Testis (tissue), 3 donors: ENCODE data around the gene ZNF518A. TPM values are rescaled to one million over a fixed set of nuclear protein-coding genes. Genes with fewer than 3 reads are reported as not detected.

ENCODE experiments used
- DNase-seq: peaks from one replicate; pipeline ENCODE4 v3.0.0-alpha.2; 2019
- H3K27ac ChIP-seq, 2 donors: fragments of 200-600 bp; sonication (generic); one replicate each; pipeline ENCODE4 v1.5.1; 2019
- H3K27me3 ChIP-seq: fragments of 200-600 bp; sonication (generic); one replicate; pipeline ENCODE4 v1.5.1; 2019
- H3K36me3 ChIP-seq: fragments of 200-600 bp; sonication (generic); one replicate; pipeline ENCODE4 v1.5.1; 2017; ENCODE audit warnings: low read depth; ENCODE audit errors: missing control alignments
- H3K4me1 ChIP-seq: fragments of 200-600 bp; sonication (generic); one replicate; pipeline ENCODE4 v1.5.1; 2019
- H3K4me3 ChIP-seq, 2 donors: fragments of 200-600 bp; sonication (generic); one replicate each; pipeline ENCODE4 v1.5.1; 2017 to 2019
- H3K9me3 ChIP-seq: fragments of 200-600 bp; sonication (generic); one replicate; pipeline ENCODE4 v1.5.1; 2017
- CTCF ChIP-seq, 3 experiments: fragments of 450-650 bp in 2 of 3; fragments of 200-600 bp in 1 of 3; sonication (generic) in 1 of 3; IDR thresholded peaks; one replicate each; pipeline ENCODE4 v1.5.1; 2016 to 2019; ENCODE audit warnings: antibody characterized with exemption in 3 of 3, mild to moderate bottlenecking in 2 of 3, moderate library complexity in 1 of 3
- POLR2A ChIP-seq: fragments of 450-650 bp; IDR thresholded peaks from one replicate; pipeline ENCODE4 v1.6.1; 2017; ENCODE audit warnings: antibody characterized with exemption, mild to moderate bottlenecking, moderate library complexity
- WGBS, 2 donors: methylation state at CpG; one replicate each; pipeline ENCODE4 v1.1.5; 2018; 5-methylcytosine and 5-hydroxymethylcytosine counted together
- intact Hi-C: fragments of 100-400 bp; cut with DNase I; formaldehyde crosslinking; loops from one replicate; pipeline ENCODE4 v1.15.1; 2023; ENCODE audit warnings: low total_unique reads
- polyA plus RNA-seq: library from polyadenylated mRNA; stranded (reverse); fragments of 350-450 nt; fragmentation: Illumina TruSeq; extraction: RNeasy Lipid Tissue Mini Kit (QIAGEN cat#74804); gene quantifications from one replicate; pipeline ENCODE4 v1.2.3, GENCODE V29; 2014; ENCODE audit warnings: low read depth, low replicate concordance; ENCODE audit not compliant: insufficient read depth
- total RNA-seq, 2 donors: library from RNA; depleted of rRNA; stranded (reverse); fragments of >200 nt; gene quantifications; one replicate each; pipeline ENCODE4 v1.2.3, GENCODE V29; 2016

The ZNF518A gene
- total and polyA plus RNA-seq, 3 donors from 2014 or later, result 14.5 to 88.0 (median 81.3) TPM

DNA sequence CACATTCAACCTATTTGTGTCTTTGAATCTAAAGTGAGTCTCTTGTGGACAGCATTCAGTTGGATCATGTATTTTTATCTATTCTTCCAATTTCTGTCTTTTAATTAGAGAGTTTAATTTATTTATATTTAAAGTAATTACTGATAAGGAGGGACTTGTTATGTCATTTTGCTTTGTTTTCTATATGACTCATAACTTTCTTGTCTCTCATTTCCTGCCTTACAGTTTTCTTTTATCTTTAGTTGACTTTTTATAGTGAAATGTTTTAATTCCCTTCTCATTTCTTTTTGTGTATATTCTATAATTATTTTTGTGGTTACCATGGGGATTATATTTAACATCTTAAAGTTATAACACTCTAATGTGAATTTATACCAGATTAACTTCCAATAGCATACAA lies 7.3 kb upstream of the ZNF518A start:
- H3K4me3 ChIP-seq, result no peak overlapping the region
- TF ChIP-seq POLR2A (no peak), CTCF (IDR thresholded peaks at IDR 0.05) (no peak)
- no peaks in the 10 kb centered on the region for H3K4me1 ChIP-seq
- H3K9me3 ChIP-seq, result no peaks in the 10 kb centered on the region
- intact Hi-C loops, result no loop called here
- H3K27me3 ChIP-seq, result no peaks in the 10 kb centered on the region
- DNase-seq, result no peak
- no peak overlapping the region for H3K27ac ChIP-seq
- no peaks in the 10 kb centered on the region for H3K36me3 ChIP-seq

DNA sequence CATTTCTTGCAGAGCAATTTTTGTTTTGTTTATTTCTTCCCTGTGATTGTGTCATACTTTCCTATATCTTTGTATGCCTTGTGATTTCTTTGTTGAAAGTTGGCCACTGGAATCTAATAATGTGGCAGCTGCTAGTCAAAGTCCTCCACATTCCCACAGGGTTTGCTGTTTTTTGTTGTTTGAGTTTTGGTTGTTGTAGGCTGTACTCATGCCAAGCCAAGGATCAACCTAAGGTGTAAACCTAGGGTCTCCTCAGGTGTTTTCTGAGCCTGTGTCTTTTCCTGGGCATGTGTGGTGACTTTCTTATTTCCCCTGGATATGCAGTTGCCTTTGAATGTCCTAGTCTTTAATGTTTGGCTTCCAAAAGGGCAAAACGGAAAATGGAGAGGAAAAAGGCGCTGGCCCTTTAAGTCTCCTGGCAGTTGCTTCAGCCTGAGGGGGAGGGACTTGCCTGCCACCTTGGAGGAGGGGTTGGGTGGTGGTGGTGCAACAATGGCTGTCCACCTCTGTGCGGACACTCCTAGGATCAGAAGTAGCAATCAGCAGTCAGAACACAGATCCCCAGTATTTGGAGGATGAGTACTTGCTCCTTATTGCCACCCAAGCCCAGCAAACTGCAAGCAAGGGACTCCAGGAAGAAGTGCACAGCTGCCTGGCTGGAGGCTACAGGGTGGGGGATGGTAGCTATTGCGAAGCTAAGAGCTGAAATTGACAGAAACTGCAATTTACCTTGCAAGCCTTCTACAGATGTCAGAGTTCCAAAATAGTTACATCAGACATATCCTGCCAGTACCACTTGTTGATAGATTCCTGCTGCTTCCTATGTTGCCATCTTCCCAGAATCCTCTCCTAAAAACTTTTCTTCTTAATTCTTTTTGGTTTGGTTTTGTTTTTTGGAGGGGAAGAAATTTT lies 5.6 kb upstream of the ZNF518A start:
- TF ChIP-seq POLR2A, result no peak
- TF ChIP-seq CTCF (IDR thresholded peaks at IDR 0.05), result no peak
- no peaks in the 10 kb centered on the region for H3K9me3 ChIP-seq
- H3K4me3 ChIP-seq, result peak overlapping the region; percentile 19 to 51
- intact Hi-C loops, result no loop called here
- no peaks in the 10 kb centered on the region for H3K4me1 ChIP-seq
- peak; percentile 71 for DNase-seq
- 14% methylated on average over 4 of the region's 4 CpGs for WGBS, 2 donors
- no peaks in the 10 kb centered on the region for H3K27me3 ChIP-seq
- peak overlapping the region; percentile 33 to 61 for H3K27ac ChIP-seq
- H3K36me3 ChIP-seq, result no peaks in the 10 kb centered on the region

DNA sequence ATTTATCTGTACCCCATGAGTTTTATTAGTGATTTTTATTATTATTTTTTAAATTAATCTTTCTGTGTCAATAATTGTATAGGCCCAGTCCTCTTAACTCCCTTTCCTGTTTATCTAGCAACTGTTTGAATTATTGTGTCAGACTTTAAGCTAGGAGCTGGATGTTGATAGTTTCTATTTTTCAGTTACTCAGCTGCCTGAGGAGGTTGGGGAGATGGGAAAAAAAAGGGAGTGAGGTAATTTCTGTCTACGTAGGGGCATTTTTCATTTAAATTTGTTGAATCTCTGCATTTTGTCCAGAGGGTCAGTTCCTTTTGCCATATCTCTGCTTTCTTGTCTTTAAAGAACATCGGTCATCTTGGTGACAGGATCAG lies 5.0 kb upstream of the ZNF518A start:
- H3K27me3 ChIP-seq, result no peaks in the 10 kb centered on the region
- intact Hi-C loops, result no loop called here

DNA sequence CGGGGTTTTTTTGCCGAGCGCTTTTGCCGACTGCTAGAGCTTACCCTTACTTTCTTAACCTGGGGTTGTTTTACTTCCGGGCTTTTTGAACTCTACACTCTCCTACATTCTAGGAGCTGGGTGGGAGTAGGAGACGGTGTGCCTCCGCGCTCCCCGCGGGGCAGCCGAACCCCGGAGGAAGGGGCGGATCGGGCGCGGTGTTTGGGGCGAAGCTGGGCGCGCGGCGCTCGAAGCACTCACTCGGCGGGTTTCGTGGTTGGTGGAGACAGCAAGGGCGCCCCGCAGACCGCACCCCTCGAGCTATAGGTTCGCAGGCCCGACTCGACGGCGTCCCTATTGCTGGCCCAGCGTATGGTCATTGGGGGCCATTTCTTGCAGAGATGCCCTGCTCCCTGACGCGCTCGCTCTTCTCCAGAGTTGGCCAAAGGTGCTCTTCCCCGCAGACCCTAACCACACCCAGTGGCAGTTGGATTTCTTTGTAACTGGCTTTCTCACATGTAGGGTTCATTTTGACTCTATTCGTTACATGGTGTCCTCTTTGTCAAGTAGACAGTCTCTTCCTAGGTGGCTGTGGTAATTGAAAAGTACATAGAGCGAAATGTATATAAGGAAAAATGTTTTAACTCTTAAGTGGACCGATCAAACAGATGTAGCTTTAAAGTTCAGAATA lies 364 bp downstream of the ZNF518A start:
- Histone ChIP-seq H3K9me3 (no peaks in the 10 kb centered on the region), H3K27ac (peak overlapping the region; percentile 93 to 99), H3K27me3 (no peaks in the 10 kb centered on the region), H3K4me1 (no peaks in the 10 kb centered on the region), H3K4me3 (peak overlapping the region; percentile 71 to 98), H3K36me3 (no peaks in the 10 kb centered on the region)
- no peak for DNase-seq
- TF ChIP-seq CTCF (IDR thresholded peaks at IDR 0.05), result no peak
- TF ChIP-seq POLR2A, result no peak
- 0 to 1% methylated on average over 24 to 42 of the region's 42 CpGs for WGBS, 2 donors
- intact Hi-C loops, result no loop called here

More for the DNA sequence above, 5.0 kb upstream of the ZNF518A start:
- H3K36me3 ChIP-seq, result no peaks in the 10 kb centered on the region
- no peaks in the 10 kb centered on the region for H3K9me3 ChIP-seq
- 57 to 61% methylated on average over 2 of the region's 2 CpGs for WGBS, 2 donors
- no peaks in the 10 kb centered on the region for H3K4me1 ChIP-seq
- H3K27ac ChIP-seq, result peak overlapping the region; percentile 33 to 61
- TF ChIP-seq POLR2A (no peak), CTCF (IDR thresholded peaks at IDR 0.05) (no peak)
- H3K4me3 ChIP-seq, result peak overlapping the region in 1 of 2 donors; percentile 51
- DNase-seq, result no peak
